ENCODE measurements around the gene CDK6.

DNA sequence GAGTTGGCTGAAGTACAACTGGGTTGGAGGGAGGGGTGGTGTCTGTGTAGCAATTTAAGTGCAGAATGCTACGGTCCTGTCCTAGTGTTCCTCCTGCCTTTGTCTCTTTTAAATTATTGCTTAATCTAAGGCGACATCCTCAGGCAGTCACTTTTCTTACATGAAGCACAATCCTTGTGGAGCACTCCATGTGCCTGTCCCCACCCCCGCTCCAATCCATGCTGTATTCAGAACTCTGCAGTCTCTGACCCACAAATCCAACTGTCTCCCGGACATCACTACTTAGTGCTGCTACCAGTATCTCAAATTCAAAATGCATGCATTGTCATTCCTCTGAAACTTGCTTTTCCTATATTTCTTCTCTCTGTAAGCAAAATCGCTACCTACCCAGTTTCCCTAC is 154.7 kb downstream of the CDK6 start:
- TF ChIP-seq, protein P1, sequence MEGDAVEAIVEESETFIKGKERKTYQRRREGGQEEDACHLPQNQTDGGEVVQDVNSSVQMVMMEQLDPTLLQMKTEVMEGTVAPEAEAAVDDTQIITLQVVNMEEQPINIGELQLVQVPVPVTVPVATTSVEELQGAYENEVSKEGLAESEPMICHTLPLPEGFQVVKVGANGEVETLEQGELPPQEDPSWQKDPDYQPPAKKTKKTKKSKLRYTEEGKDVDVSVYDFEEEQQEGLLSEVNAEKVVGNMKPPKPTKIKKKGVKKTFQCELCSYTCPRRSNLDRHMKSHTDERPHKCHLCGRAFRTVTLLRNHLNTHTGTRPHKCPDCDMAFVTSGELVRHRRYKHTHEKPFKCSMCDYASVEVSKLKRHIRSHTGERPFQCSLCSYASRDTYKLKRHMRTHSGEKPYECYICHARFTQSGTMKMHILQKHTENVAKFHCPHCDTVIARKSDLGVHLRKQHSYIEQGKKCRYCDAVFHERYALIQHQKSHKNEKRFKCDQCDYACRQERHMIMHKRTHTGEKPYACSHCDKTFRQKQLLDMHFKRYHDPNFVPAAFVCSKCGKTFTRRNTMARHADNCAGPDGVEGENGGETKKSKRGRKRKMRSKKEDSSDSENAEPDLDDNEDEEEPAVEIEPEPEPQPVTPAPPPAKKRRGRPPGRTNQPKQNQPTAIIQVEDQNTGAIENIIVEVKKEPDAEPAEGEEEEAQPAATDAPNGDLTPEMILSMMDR (IDR thresholded peaks at IDR 0.05; ENCODE audit: borderline replicate concordance, extremely low read depth, low read length, poor library complexity, severe bottlenecking), result no peak
- no peak for TF ChIP-seq EZH2 (IDR thresholded peaks at IDR 0.05; ENCODE audit: borderline replicate concordance, low read depth, low read length, severe bottlenecking)
